Colonic mucosa (tissue), 4 donors: ENCODE data around the gene EMX2. TPM values are rescaled to one million over a fixed set of nuclear protein-coding genes. Genes with fewer than 3 reads are reported as not detected.
A peak's percentile ranks its signal among the peaks of the same experiment; 100 is the strongest.

Experiments used
- DNase-seq: peaks from one replicate; pipeline ENCODE4 v3.0.0-alpha.2; 2020
- H3K27ac ChIP-seq: fragments of 200-600 bp; one replicate; pipeline ENCODE4 v1.8.0; 2021
- H3K27me3 ChIP-seq: fragments of 200-600 bp; one replicate; pipeline ENCODE4 v1.8.0; 2021
- H3K36me3 ChIP-seq: fragments of 200-600 bp; one replicate; pipeline ENCODE4 v1.8.0; 2021
- H3K4me1 ChIP-seq: fragments of 200-600 bp; one replicate; pipeline ENCODE4 v1.8.0; 2021; ENCODE audit warnings: mild to moderate bottlenecking
- H3K4me3 ChIP-seq: fragments of 200-600 bp; one replicate; pipeline ENCODE4 v1.8.0; 2021
- H3K9ac ChIP-seq, 2 donors: one replicate each; pipeline ENCODE4 v1.7.0; 2013; ENCODE audit warnings: control low read depth in 2 of 2, low read depth in 2 of 2, low read length in 2 of 2
- H3K9me3 ChIP-seq: fragments of 200-600 bp; one replicate; pipeline ENCODE4 v1.8.0; 2021
- CTCF ChIP-seq: fragments of 200-600 bp; IDR thresholded peaks from one replicate; pipeline ENCODE4 v1.8.0; 2022; ENCODE audit warnings: antibody characterized with exemption, mild to moderate bottlenecking
- intact Hi-C: fragments of 100-400 bp; cut with DNase I; formaldehyde crosslinking; loops from one replicate; pipeline ENCODE4 v1.14.1; 2022
- total RNA-seq, 2 donors: library from RNA; stranded (reverse); fragmentation: NEBNext Ultra II Directional in 1 of 2; extraction: Animal tissue kit (Norgen Biotek cat#: 25700) in 1 of 2; gene quantifications; one replicate each; pipeline ENCODE4 v1.2.1, GENCODE V29; 2021
- donor health status: healthy.
- donor health status: DM: no; HTN: no; CAD: no.
- donor health status: DM: no; HTN: no; CAD: no.

The EMX2 gene
- total RNA-seq, 2 donors from 2014 or later, result not detected

- intact Hi-C loops, result loop anchor here (5.0 kb wide), 1 partner anchor 702 kb away; no protein-coding TSS in a partner anchor
- H3K4me1 ChIP-seq, result peaks cover 23% of the 10 kb centered on the region
- peaks cover 95% of the 10 kb centered on the region for H3K27me3 ChIP-seq
- H3K4me3 ChIP-seq, result no peak overlapping the region
- no peak overlapping the region for H3K27ac ChIP-seq
- no peak overlapping the region for H3K9ac ChIP-seq
- no peaks in the 10 kb centered on the region for H3K9me3 ChIP-seq
- no peak for TF ChIP-seq CTCF
- no peak for DNase-seq
- H3K36me3 ChIP-seq, result no peaks in the 10 kb centered on the region
Measured at GRCh38 chr10:117539903-117540639, 2.5 kb upstream of the EMX2 start.

GRCh38 chr10:117540640-117541404 is 1.7 kb upstream of the EMX2 start:
- peaks cover 95% of the 10 kb centered on the region for H3K27me3 ChIP-seq
- peaks cover 20% of the 10 kb centered on the region for H3K4me1 ChIP-seq
- intact Hi-C loops, result no loop called here
- H3K9ac ChIP-seq, result no peak overlapping the region
- H3K36me3 ChIP-seq, result no peaks in the 10 kb centered on the region
- no peak overlapping the region for H3K27ac ChIP-seq
- no peaks in the 10 kb centered on the region for H3K9me3 ChIP-seq
- no peak for TF ChIP-seq CTCF
- DNase-seq, result no peak
- no peak overlapping the region for H3K4me3 ChIP-seq

GRCh38 chr10:117541405-117541908 is 1.1 kb upstream of the EMX2 start:
- no peak overlapping the region for H3K9ac ChIP-seq
- peaks cover 95% of the 10 kb centered on the region for H3K27me3 ChIP-seq

GRCh38 chr10:117541909-117542705 is 439 bp upstream of the EMX2 start:
- peak overlapping the region in 1 of 2 donors; percentile 24 for H3K9ac ChIP-seq
- no peaks in the 10 kb centered on the region for H3K9me3 ChIP-seq
- H3K36me3 ChIP-seq, result no peaks in the 10 kb centered on the region
- intact Hi-C loops, result no loop called here
- DNase-seq, result no peak
- H3K27me3 ChIP-seq, result peaks cover 95% of the 10 kb centered on the region
- H3K4me3 ChIP-seq, result no peak overlapping the region
- TF ChIP-seq CTCF, result no peak
- peaks cover 20% of the 10 kb centered on the region for H3K4me1 ChIP-seq
- no peak overlapping the region for H3K27ac ChIP-seq

More at GRCh38 chr10:117541405-117541908, 1.1 kb upstream of the EMX2 start:
- TF ChIP-seq CTCF, result no peak
- Histone ChIP-seq H3K4me1 (peaks cover 20% of the 10 kb centered on the region), H3K36me3 (no peaks in the 10 kb centered on the region), H3K27ac (no peak overlapping the region), H3K4me3 (no peak overlapping the region), H3K9me3 (no peaks in the 10 kb centered on the region)
- no peak for DNase-seq
- intact Hi-C loops, result no loop called here
